UCSD-AML1 (cell line): Measurements from ENCODE around the gene RPS24.

Experiments used
- DNase-seq: peaks from one replicate; lab custom pipeline; 2025; ENCODE audit not compliant: unreplicated experiment; lab: John Stamatoyannopoulos, UW

RPS24 gene

GRCh38 chr10:78025685-78026364 lies 7.8 kb upstream of the RPS24 start:
- no peak for DNase-seq

- DNase-seq = no peak
Observed at GRCh38 chr10:78028438-78029268, 5.0 kb upstream of the RPS24 start.

- peak; percentile 91 for DNase-seq
Observed at GRCh38 chr10:78029269-78030226, 4.1 kb upstream of the RPS24 start, which contains the start of gene POLR3A. TSS of gene POLR3A (minus strand) at chr10:78029515. CDS start at chr10:78029407, 108 bp downstream.

- no peak for DNase-seq
Observed at GRCh38 chr10:78033387-78033636, 351 bp upstream of the RPS24 start.

GRCh38 chr10:78035025-78035424 lies 1.4 kb downstream of the RPS24 start:
- DNase-seq = no peak

GRCh38 chr10:78035437-78035836 lies 1.8 kb downstream of the RPS24 start:
- DNase-seq = no peak

- DNase-seq = no peak
Observed at GRCh38 chr10:78035933-78036583, 2.4 kb downstream of the RPS24 start.

- no peak for DNase-seq
Observed at GRCh38 chr10:78038105-78038504, 4.4 kb downstream of the RPS24 start.

- DNase-seq = no peak
Observed at GRCh38 chr10:78038791-78039547, 5.3 kb downstream of the RPS24 start.

- no peak for DNase-seq
Observed at GRCh38 chr10:78039743-78040142, 6.1 kb downstream of the RPS24 start.

GRCh38 chr10:78041170-78042057 lies 7.8 kb downstream of the RPS24 start:
- DNase-seq = no peak

- DNase-seq = no peak
Observed at GRCh38 chr10:78042058-78042751, 8.5 kb downstream of the RPS24 start.

- no peak for DNase-seq
Observed at GRCh38 chr10:78042752-78043104, 9.1 kb downstream of the RPS24 start.

GRCh38 chr10:78044179-78044578 lies 10.5 kb downstream of the RPS24 start:
- no peak for DNase-seq

GRCh38 chr10:78044699-78045098 lies 11.0 kb downstream of the RPS24 start:
- no peak for DNase-seq

GRCh38 chr10:78045237-78045636 lies 11.6 kb downstream of the RPS24 start:
- no peak for DNase-seq

- DNase-seq = no peak
Observed at GRCh38 chr10:78045856-78046255, 12.2 kb downstream of the RPS24 start.

- no peak for DNase-seq
Observed at GRCh38 chr10:78046711-78047269, 13.1 kb downstream of the RPS24 start.
